ENCODE results near the gene CYTH1.

The CYTH1 gene

DNA sequence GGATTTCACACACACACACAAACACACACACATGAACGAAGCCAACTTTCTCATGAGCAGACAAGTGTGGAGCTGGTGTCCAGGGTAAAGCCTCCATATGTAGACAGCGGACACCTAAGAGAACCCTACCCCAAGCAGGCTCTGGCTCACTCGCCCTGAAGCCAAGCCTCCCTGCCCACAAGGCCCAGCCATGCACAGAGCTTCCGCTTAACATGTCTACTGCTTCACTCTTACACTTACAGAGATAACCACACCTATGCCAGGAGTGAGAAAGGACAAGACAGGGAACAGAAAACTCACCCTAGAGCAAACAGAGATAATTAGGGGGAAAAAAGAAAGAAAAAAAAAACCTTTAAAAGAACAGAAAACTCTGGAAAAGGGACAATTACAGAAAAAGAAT is 67.5 kb downstream of the CYTH1 start:
- DNase-seq (ENCODE audit: low read depth): no peak
- H3K4me3 ChIP-seq (ENCODE audit: low read length): no peak overlapping the region
- TF ChIP-seq CTCF (IDR thresholded peaks at IDR 0.05; ENCODE audit: insufficient read depth, low read depth, low read length, missing control alignments): no peak

- no peak overlapping the region for H3K4me3 ChIP-seq (ENCODE audit: low read length)
- no peak for DNase-seq (ENCODE audit: low read depth)
- TF ChIP-seq CTCF (IDR thresholded peaks at IDR 0.05; ENCODE audit: insufficient read depth, low read depth, low read length, missing control alignments): no peak
Observed at GRCh38 chr17:78712043-78712442, 70.0 kb downstream of the CYTH1 start.

GRCh38 chr17:78710607-78711006 is 71.5 kb downstream of the CYTH1 start:
- no peak for TF ChIP-seq CTCF (IDR thresholded peaks at IDR 0.05; ENCODE audit: insufficient read depth, low read depth, low read length, missing control alignments)
- H3K4me3 ChIP-seq (ENCODE audit: low read length): no peak overlapping the region
- no peak for DNase-seq (ENCODE audit: low read depth)

DNA sequence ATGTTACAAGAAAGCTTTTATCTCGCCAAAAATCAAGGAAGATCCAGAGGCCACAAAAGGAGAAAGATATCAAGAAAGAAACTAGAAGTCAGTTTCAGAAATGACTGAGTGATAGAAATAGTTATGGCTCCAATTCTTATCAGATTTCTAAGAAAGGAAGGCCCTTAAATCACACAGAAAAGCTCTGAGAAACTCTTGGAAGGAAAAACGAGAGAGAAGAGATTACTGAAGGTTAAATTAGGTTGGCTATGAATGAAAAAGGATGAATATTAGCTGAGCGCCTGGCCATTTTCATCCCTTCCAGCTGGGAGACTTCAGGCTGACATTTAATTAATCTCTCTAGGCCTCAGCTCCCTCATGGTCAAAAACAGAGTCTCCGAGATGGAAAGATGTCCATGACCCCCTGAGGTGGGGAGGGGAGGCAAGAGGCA is 72.3 kb downstream of the CYTH1 start:
- TF ChIP-seq CTCF (IDR thresholded peaks at IDR 0.05; ENCODE audit: insufficient read depth, low read depth, low read length, missing control alignments): no peak
- no peak for DNase-seq (ENCODE audit: low read depth)
- H3K4me3 ChIP-seq (ENCODE audit: low read length): no peak overlapping the region

GRCh38 chr17:78709119-78709681 is 72.9 kb downstream of the CYTH1 start:
- H3K4me3 ChIP-seq (ENCODE audit: low read length): no peak overlapping the region
- DNase-seq (ENCODE audit: low read depth): no peak
- no peak for TF ChIP-seq CTCF (IDR thresholded peaks at IDR 0.05; ENCODE audit: insufficient read depth, low read depth, low read length, missing control alignments)

DNA sequence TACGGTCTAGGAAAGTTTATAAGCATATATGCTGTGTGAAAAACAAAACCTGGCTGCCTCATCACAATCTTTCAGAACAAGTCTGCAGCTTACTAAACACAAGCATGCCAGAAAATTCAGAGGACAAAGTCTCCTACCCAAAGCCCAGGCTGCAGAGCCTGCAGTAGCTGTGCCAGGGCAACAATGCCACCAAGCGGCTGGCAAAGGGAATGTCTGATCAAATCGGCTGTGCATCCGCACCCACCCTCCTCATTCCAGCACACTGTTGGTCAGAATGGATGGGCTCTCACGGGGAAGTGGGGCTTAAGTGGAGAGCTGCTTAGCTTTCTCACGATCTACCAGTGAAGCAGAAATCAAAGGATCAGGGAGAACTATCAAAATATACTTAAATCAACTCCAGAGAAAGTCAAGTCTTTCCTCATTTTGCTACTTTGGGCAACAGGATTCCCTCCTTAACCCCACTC is 73.5 kb downstream of the CYTH1 start:
- TF ChIP-seq CTCF (IDR thresholded peaks at IDR 0.05; ENCODE audit: insufficient read depth, low read depth, low read length, missing control alignments): peak; percentile 95
- DNase-seq (ENCODE audit: low read depth): peak; percentile 80
- H3K4me3 ChIP-seq (ENCODE audit: low read length): no peak overlapping the region

DNA sequence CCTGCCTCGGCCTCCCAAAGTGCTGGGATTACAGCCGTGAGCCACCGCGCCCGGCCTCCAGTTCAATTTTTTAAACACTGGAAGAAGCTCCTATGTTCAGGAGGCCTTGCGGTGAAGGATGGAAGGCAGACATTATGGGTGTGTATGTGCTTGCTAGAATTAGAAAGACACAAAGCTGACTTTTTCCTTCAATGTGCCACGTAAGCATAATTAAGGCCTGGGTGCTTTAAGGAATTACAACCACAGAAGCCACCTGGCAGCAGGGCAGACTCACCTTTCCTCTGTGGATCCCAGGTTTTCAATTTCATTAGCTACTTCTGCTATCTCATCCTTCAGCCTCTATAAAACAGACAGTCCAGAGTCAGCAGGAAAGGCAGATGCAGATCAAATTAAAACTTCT is 74.2 kb downstream of the CYTH1 start:
- no peak for DNase-seq (ENCODE audit: low read depth)
- TF ChIP-seq CTCF (IDR thresholded peaks at IDR 0.05; ENCODE audit: insufficient read depth, low read depth, low read length, missing control alignments): no peak

More for the DNA sequence above, 74.2 kb downstream of the CYTH1 start:
- no peak overlapping the region for H3K4me3 ChIP-seq (ENCODE audit: low read length)

All from epithelial cell of esophagus (primary cell).